ENCODE data around the gene FCF1.

DNA sequence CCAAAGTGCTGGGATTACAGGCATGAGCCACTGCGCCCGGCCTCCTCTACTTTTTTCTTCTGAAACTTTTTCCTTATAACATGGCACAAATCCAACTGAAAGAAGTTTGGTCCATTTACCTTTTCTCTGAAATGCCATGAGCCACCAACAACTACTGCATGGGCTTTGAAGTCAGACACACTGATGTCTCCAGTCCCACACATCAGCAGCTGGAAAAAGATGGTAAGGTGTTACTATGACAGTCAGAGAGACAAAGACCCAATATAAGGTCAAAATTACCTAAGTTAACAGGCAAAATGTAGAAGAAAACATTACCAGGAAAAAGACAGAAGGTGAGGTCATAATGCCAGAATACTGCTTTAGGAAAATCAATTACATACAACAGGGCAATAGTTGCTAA, 48.2 kb upstream of the FCF1 start:
- TF ChIP-seq POLR2AphosphoS5 (IDR thresholded peaks at IDR 0.05; ENCODE audit: low read depth, low read length) (no peak), JUND (CRISPR knock-in tag; IDR thresholded peaks at IDR 0.05) (no peak), ZNF121 (CRISPR knock-in tag; IDR thresholded peaks at IDR 0.05) (no peak), ZNF207 (IDR thresholded peaks at IDR 0.05; ENCODE audit: borderline replicate concordance) (no peak), HMG20A (CRISPR knock-in tag; IDR thresholded peaks at IDR 0.05; ENCODE audit: borderline replicate concordance) (no peak)
- TF ChIP-seq, protein P1, sequence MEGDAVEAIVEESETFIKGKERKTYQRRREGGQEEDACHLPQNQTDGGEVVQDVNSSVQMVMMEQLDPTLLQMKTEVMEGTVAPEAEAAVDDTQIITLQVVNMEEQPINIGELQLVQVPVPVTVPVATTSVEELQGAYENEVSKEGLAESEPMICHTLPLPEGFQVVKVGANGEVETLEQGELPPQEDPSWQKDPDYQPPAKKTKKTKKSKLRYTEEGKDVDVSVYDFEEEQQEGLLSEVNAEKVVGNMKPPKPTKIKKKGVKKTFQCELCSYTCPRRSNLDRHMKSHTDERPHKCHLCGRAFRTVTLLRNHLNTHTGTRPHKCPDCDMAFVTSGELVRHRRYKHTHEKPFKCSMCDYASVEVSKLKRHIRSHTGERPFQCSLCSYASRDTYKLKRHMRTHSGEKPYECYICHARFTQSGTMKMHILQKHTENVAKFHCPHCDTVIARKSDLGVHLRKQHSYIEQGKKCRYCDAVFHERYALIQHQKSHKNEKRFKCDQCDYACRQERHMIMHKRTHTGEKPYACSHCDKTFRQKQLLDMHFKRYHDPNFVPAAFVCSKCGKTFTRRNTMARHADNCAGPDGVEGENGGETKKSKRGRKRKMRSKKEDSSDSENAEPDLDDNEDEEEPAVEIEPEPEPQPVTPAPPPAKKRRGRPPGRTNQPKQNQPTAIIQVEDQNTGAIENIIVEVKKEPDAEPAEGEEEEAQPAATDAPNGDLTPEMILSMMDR (CRISPR knock-in tag; IDR thresholded peaks at IDR 0.05): no peak
